D721Med (cell line): ENCODE data around the gene SAMMSON.

Source experiments
- DNase-seq: peaks from one replicate; pipeline ENCODE4 v3.0.0; 2011; ENCODE audit warnings: low spot score; ENCODE audit not compliant: insufficient read length
- FAIRE-seq: peaks from 2 replicates; lab custom pipeline; 2011; peaks lifted over from hg19 to GRCh38; lab: Jason Lieb, UNC
- CTCF ChIP-seq: IDR thresholded peaks from 2 replicates; pipeline ENCODE4 v1.5.1; 2012; ENCODE audit warnings: mild to moderate bottlenecking, control low read depth; ENCODE audit not compliant: insufficient read depth; ENCODE audit errors: missing control alignments

The SAMMSON gene

GRCh38 chr3:70096376-70097066 is 97.0 kb downstream of the SAMMSON start:
- no peak for FAIRE-seq
- DNase-seq: no peak
- no peak for TF ChIP-seq CTCF

- peak; percentile 20 for TF ChIP-seq CTCF
- FAIRE-seq: no peak
- DNase-seq: no peak
Measured at GRCh38 chr3:70097084-70097483, 97.6 kb downstream of the SAMMSON start.

GRCh38 chr3:70108072-70108471 is 108.5 kb downstream of the SAMMSON start:
- no peak for FAIRE-seq

GRCh38 chr3:70108546-70108945 is 109.0 kb downstream of the SAMMSON start:
- no peak for FAIRE-seq
- DNase-seq: no peak
- no peak for TF ChIP-seq CTCF

More at GRCh38 chr3:70108072-70108471, 108.5 kb downstream of the SAMMSON start:
- peak; percentile 32 for TF ChIP-seq CTCF
- no peak for DNase-seq

- no peak for FAIRE-seq
- no peak for DNase-seq
- TF ChIP-seq CTCF: no peak
Measured at GRCh38 chr3:70110066-70110465, 110.5 kb downstream of the SAMMSON start.

- no peak for TF ChIP-seq CTCF
- no peak for DNase-seq
- no peak for FAIRE-seq
Measured at GRCh38 chr3:70111411-70111810, 111.9 kb downstream of the SAMMSON start.

- FAIRE-seq (no peak), DNase-seq (no peak)
- TF ChIP-seq CTCF: no peak
Measured at GRCh38 chr3:70112751-70113150, 113.2 kb downstream of the SAMMSON start.
